ENCODE results near the gene CEND1. TPM values are rescaled to one million over a fixed set of nuclear protein-coding genes. Genes with fewer than 3 reads are reported as not detected.
A peak's percentile ranks its signal among the peaks of the same experiment; 100 is the strongest.

Gene CEND1
- total and polyA plus RNA-seq, 7 experiments from 2014 or later: 2.3 TPM; not detected in 6

DNA sequence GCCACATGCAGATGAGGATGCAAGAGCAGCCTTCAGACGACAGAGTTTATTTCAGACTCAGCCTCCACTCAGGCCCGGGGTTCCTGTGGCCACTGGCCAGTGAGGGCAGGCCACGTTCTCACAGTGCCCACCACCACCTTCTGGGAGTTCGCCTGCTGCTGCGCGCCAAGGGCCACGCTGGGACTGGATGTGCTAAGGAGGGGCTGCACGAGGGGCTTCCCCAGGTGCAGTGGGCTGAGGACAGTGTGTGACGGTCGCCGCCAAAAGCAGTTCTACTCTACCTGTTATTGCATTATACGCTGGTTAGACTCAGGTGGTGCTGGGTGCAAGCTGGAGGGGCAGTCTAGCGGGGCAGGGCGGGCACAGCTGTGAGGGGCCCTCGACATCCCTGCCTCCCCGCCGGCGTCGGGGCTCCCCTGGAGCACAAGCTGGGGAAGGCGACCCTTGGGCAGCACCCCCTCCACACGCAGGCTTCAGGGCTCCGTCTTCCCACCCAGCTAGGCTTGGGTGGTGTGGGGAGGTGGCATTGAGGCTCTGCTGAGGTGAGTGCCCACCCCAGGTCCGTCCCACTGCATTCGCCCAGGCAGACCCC lies 2.7 kb downstream of the CEND1 start:
- H3K36me3 ChIP-seq (ENCODE audit: control insufficient read depth in 2 of 3, insufficient read depth in 3 of 3, low read length in 3 of 3): peaks cover 0 to 16% (median 0%) of the 10 kb centered on the region in 3 experiments
- DNase-seq (peak in 1 of 9 donors; percentile 7), ATAC-seq (no peak)
- Mint-ChIP-seq H3K27me3 (no peaks in the 10 kb centered on the region), H3K27ac (no peak overlapping the region), H3K36me3 (peaks cover 0 to 5% (median 0%) of the 10 kb centered on the region in 5 donors), H3K4me1 (peaks cover 0 to 12% (median 2%) of the 10 kb centered on the region in 7 donors), H3K9me3 (no peaks in the 10 kb centered on the region), H3K4me3 (no peak overlapping the region)
- H3K27ac ChIP-seq (ENCODE audit: low read depth, low read length): no peak overlapping the region
- H3K4me3 ChIP-seq (ENCODE audit: low read length): no peak overlapping the region
- no peaks in the 10 kb centered on the region for H3K4me1 ChIP-seq (ENCODE audit: control insufficient read depth in 2 of 2, insufficient read depth in 2 of 2, low read length in 2 of 2)
- ChIA-PET CTCF (no interaction called here), POLR2A (no interaction called here)
- intact Hi-C loops (cut with micrococcal nuclease): no loop called here
- H3K27me3 ChIP-seq (ENCODE audit: control insufficient read depth in 2 of 2, insufficient read depth in 2 of 2, low read length in 2 of 2): no peaks in the 10 kb centered on the region
- no peaks in the 10 kb centered on the region for H3K9me3 ChIP-seq (ENCODE audit: control insufficient read depth in 2 of 3, low read length in 3 of 3)

DNA sequence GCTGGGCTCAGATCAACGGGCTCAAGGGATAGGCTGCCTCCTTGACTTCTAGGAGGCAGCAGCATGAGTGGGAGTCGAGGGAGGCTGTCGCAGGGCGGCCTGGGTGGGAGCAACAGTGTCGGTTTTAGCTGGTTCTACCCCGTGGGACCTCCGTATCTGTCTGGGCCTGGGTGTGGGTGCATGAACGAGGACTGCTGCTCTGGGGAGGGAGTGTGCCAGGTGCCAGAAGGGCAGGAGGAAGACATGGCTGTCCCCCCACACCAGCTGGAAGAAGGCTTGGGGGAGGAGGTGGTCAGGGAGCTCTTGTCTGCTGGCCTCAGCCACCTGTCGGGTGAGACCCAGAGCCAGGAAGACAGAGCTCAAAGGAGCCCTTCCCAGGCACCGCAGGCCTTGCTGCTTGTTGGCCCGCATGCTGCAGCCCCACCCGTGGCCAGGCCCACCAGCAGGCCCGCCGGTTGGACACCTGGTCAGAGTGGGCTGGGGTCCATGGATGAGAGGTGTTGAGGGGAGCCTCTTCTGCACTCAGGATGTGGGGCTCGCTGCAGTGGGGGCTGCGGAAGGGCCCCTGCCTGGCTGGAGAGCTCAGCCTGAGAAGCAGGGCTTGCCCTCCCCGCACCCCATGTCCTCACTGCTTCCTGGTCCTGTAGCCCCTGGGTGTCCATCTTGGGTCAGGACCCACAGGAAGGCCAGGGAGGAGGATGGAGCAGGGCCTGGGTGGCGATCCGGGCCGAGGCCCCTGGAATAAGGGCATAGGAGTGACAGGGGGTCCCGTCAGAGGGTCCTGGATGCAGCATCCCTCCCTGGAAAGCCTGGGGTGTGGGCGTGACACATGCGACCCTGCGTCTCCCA lies 3.4 kb downstream of the CEND1 start:
- Mint-ChIP-seq H3K27ac (no peak overlapping the region), H3K4me3 (no peak overlapping the region), H3K9me3 (no peaks in the 10 kb centered on the region), H3K27me3 (no peaks in the 10 kb centered on the region), H3K36me3 (peaks cover 0 to 5% (median 0%) of the 10 kb centered on the region in 5 donors), H3K4me1 (peaks cover 0 to 14% (median 2%) of the 10 kb centered on the region in 7 donors)
- no peaks in the 10 kb centered on the region for H3K4me1 ChIP-seq (ENCODE audit: control insufficient read depth in 2 of 2, insufficient read depth in 2 of 2, low read length in 2 of 2)
- peaks cover 0 to 9% (median 0%) of the 10 kb centered on the region in 3 experiments for H3K36me3 ChIP-seq (ENCODE audit: control insufficient read depth in 2 of 3, insufficient read depth in 3 of 3, low read length in 3 of 3)
- ATAC-seq (no peak), DNase-seq (peak in 1 of 9 donors; percentile 8)
- no peaks in the 10 kb centered on the region for H3K9me3 ChIP-seq (ENCODE audit: control insufficient read depth in 2 of 3, low read length in 3 of 3)
- H3K27me3 ChIP-seq (ENCODE audit: control insufficient read depth in 2 of 2, insufficient read depth in 2 of 2, low read length in 2 of 2): no peaks in the 10 kb centered on the region
- no peak overlapping the region for H3K27ac ChIP-seq (ENCODE audit: low read depth, low read length)
- intact Hi-C loops (cut with micrococcal nuclease): no loop called here
- H3K4me3 ChIP-seq (ENCODE audit: low read length): no peak overlapping the region
- POLR2A ChIA-PET: interaction anchor here (1.8 kb wide), 1 partner anchor 10 kb away, joined by 7 read pairs; no protein-coding TSS in a partner anchor
- CTCF ChIA-PET: no interaction called here

DNA sequence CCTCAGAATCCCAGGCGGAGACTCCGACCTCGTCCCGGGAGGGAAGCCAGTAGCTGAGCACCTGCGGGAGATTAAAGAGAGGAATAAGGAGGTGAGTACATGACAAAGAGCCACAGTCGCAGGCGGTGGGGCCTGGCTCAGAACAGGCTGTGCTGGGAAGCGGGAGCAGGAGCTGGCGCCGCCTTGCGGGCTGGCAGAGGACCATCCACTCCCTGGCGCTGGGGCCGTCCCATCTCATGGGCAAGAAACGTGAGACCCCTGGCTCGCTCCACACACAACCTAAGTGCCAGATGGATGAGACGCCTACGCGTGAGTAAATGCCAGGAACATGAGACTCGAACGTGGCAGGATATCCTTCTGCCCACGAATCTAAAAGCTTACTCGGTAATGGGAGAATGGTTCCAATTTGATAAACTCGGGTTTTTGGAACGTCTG lies 6.3 kb downstream of the CEND1 start:
- Histone ChIP-seq H3K4me3 (ENCODE audit: low read length) (no peak overlapping the region), H3K36me3 (ENCODE audit: control insufficient read depth in 2 of 3, insufficient read depth in 3 of 3, low read length in 3 of 3) (peaks cover 0 to 4% (median 0%) of the 10 kb centered on the region in 3 experiments), H3K4me1 (ENCODE audit: control insufficient read depth in 2 of 2, insufficient read depth in 2 of 2, low read length in 2 of 2) (no peaks in the 10 kb centered on the region), H3K9me3 (ENCODE audit: control insufficient read depth in 2 of 3, low read length in 3 of 3) (no peaks in the 10 kb centered on the region), H3K27ac (ENCODE audit: low read depth, low read length) (no peak overlapping the region), H3K27me3 (ENCODE audit: control insufficient read depth in 2 of 2, insufficient read depth in 2 of 2, low read length in 2 of 2) (no peaks in the 10 kb centered on the region)
- no peaks in the 10 kb centered on the region for H3K27me3 Mint-ChIP-seq
- H3K9me3 Mint-ChIP-seq: no peaks in the 10 kb centered on the region
- intact Hi-C loops (cut with micrococcal nuclease): no loop called here
- peak; percentile 76 for ATAC-seq
- no peaks in the 10 kb centered on the region for H3K36me3 Mint-ChIP-seq
- CTCF ChIA-PET: no interaction called here
- POLR2A ChIA-PET: no interaction called here
- H3K4me3 Mint-ChIP-seq: no peak overlapping the region
- DNase-seq: peak in 1 of 9 donors; percentile 33
- H3K27ac Mint-ChIP-seq: no peak overlapping the region
- H3K4me1 Mint-ChIP-seq: peaks cover 4 to 21% (median 13%) of the 10 kb centered on the region in 7 donors

DNA sequence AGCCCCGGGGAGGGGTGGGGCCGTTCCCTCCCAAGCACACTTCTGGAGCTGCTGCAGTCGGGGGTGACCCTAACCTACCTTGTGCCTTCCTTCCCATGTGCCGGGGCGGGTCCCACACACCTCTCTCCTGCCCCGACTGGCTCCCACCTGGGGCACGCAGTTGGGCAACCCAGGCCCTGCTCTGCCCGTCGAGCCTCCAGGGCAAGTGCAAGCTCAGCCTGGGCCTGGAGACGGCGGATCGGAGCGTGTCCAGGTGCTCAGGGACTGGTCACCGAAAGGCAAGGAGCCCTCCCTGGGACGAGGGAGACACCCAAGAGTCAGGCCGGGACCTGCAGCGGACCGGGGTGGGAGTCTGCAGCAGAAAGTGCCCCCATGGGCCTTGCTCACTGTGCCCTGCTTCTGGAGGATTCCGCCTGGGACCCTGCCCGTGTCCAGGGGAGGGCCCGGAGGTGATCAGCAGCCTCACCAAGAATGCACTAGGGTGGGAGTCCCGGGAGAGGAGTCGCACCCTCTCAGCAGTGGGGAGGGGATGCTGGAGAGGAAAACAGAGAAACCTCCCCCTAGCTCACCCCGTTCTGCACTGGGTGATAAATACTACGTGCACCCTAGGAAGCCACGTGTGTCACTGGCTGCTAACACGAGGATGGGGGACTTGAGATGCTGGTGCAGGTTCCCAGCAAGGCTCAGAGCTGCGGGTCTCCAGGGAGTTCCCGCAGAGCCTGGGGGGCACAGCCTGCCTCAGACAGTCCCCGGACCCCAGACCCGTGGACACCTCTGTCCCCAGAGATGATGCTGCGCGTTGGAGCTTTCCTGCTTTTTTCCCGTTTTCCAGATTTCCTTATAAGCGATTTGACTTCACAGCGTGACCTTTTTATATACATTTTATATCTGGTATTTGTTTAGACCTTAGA lies 7.4 kb downstream of the CEND1 start:
- Histone ChIP-seq H3K4me1 (ENCODE audit: control insufficient read depth in 2 of 2, insufficient read depth in 2 of 2, low read length in 2 of 2) (peaks cover 4 to 5% of the 10 kb centered on the region in 2 donors), H3K9me3 (ENCODE audit: control insufficient read depth in 2 of 3, low read length in 3 of 3) (no peaks in the 10 kb centered on the region), H3K36me3 (ENCODE audit: control insufficient read depth in 2 of 3, insufficient read depth in 3 of 3, low read length in 3 of 3) (peaks cover 0 to 4% (median 0%) of the 10 kb centered on the region in 3 experiments), H3K4me3 (ENCODE audit: low read length) (no peak overlapping the region), H3K27ac (ENCODE audit: low read depth, low read length) (no peak overlapping the region), H3K27me3 (ENCODE audit: control insufficient read depth in 2 of 2, insufficient read depth in 2 of 2, low read length in 2 of 2) (no peaks in the 10 kb centered on the region)
- intact Hi-C loops (cut with micrococcal nuclease): no loop called here
- ATAC-seq (no peak), DNase-seq (no peak)
- H3K27ac Mint-ChIP-seq: no peak overlapping the region
- POLR2A ChIA-PET: interaction anchor here (0.9 kb wide), 1 partner anchor 13 kb away, joined by 3 read pairs; no protein-coding TSS in a partner anchor
- no peak overlapping the region for H3K4me3 Mint-ChIP-seq
- no peaks in the 10 kb centered on the region for H3K36me3 Mint-ChIP-seq
- CTCF ChIA-PET: no interaction called here
- no peaks in the 10 kb centered on the region for H3K27me3 Mint-ChIP-seq
- H3K9me3 Mint-ChIP-seq: no peaks in the 10 kb centered on the region
- peaks cover 4 to 18% (median 11%) of the 10 kb centered on the region in 7 donors for H3K4me1 Mint-ChIP-seq

DNA sequence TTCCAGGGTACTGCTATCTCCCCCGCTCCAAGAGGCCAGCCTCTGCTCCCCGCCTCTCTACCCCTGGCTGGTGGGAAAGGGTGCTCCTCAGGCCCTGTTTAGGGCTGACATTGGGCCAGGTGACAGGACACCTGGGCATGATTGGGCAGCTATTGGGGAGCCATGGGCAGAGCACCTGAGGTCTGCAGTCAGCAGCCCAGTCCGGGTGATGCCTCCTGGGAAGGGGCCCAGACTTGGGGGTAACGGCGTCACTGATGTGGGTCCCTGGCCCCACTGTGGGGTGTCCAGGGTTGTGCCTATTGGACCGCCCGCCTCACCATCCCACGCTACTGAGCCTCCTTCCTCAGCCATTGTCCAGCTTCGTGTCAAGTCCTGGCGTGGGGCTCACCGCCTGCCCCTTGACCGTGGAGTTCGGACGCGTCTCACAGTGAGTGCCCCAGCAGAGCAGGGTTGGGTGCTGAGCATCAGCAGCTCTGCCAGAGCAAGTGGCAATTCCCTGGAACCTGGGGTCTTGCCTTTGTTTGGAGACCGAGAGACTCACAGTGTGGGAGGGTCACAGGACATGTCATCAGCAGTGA lies 9.8 kb downstream of the CEND1 start:
- Histone ChIP-seq H3K4me1 (ENCODE audit: control insufficient read depth in 2 of 2, insufficient read depth in 2 of 2, low read length in 2 of 2) (peaks cover 12 to 14% of the 10 kb centered on the region in 2 donors), H3K27ac (ENCODE audit: low read depth, low read length) (no peak overlapping the region), H3K36me3 (ENCODE audit: control insufficient read depth in 2 of 3, insufficient read depth in 3 of 3, low read length in 3 of 3) (peaks cover 0 to 4% (median 0%) of the 10 kb centered on the region in 3 experiments), H3K27me3 (ENCODE audit: control insufficient read depth in 2 of 2, insufficient read depth in 2 of 2, low read length in 2 of 2) (no peaks in the 10 kb centered on the region), H3K9me3 (ENCODE audit: control insufficient read depth in 2 of 3, low read length in 3 of 3) (no peaks in the 10 kb centered on the region), H3K4me3 (ENCODE audit: low read length) (no peak overlapping the region)
- intact Hi-C loops (cut with micrococcal nuclease): no loop called here
- DNase-seq (no peak), ATAC-seq (no peak)
- CTCF ChIA-PET: no interaction called here
- H3K4me3 Mint-ChIP-seq: peak overlapping the region in 5 of 10 donors; percentile 23 to 73 (median 51)
- no peaks in the 10 kb centered on the region for H3K9me3 Mint-ChIP-seq
- POLR2A ChIA-PET: interaction anchor here (1.4 to 3.0 kb wide), 2 partner anchors 11 to 16 kb away, joined by 3 to 18 read pairs; no protein-coding TSS in a partner anchor
- H3K4me1 Mint-ChIP-seq: peaks cover 11 to 28% (median 22%) of the 10 kb centered on the region in 7 donors
- H3K27ac Mint-ChIP-seq: peak overlapping the region in 1 of 9 donors; percentile 20
- H3K27me3 Mint-ChIP-seq: no peaks in the 10 kb centered on the region
- H3K36me3 Mint-ChIP-seq: no peaks in the 10 kb centered on the region
